SU-DHL-6 (cell line): Measurements from ENCODE around the gene NPIPB8.

Experiments used
- CTCF ChIP-seq: fragments of 200-600 bp; sonication (generic); IDR thresholded peaks from one replicate; pipeline ENCODE4 v1.5.1; 2017; ENCODE audit warnings: antibody characterized with exemption, mild to moderate bottlenecking, low read length, moderate library complexity; ENCODE audit not compliant: insufficient read depth, poor library complexity, severe bottlenecking
- EZH2phosphoT487 ChIP-seq: fragments of 200-600 bp; sonication (generic), shearing (Covaris generic); conservative IDR thresholded peaks from 2 replicates; pipeline ENCODE4 v1.6.1; 2018; ENCODE audit warnings: mild to moderate bottlenecking, antibody characterized with exemption, low read length, moderate library complexity, mixed read lengths

GRCh38 chr16:28623172-28623711 is 14.6 kb upstream of the NPIPB8 start:
- TF ChIP-seq CTCF (no peak), EZH2phosphoT487 (no peak)
